H9 (cell line): Measurements from ENCODE around the gene MYRF. TPM values are rescaled to one million over a fixed set of nuclear protein-coding genes. Genes with fewer than 3 reads are reported as not detected.
A peak's percentile ranks its signal among the peaks of the same experiment; 100 is the strongest.

ENCODE experiments used
- DNase-seq: peaks from one replicate; pipeline ENCODE4 v3.0.0-alpha.2; 2017
- H2AFZ ChIP-seq: one replicate; pipeline ENCODE4 v1.6.1; 2013; ENCODE audit warnings: mild to moderate bottlenecking, low read length, control low read depth, moderate library complexity
- H2AK5ac ChIP-seq: 2 replicates; pipeline ENCODE4 v1.6.1; 2013; ENCODE audit warnings: low read length, control low read depth, mixed read lengths; ENCODE audit not compliant: insufficient read length
- H2BK120ac ChIP-seq: one replicate; pipeline ENCODE4 v1.6.1; 2013; ENCODE audit warnings: low read depth, mild to moderate bottlenecking, low read length, control low read depth, inconsistent platforms; ENCODE audit not compliant: poor library complexity, severe bottlenecking
- H2BK12ac ChIP-seq: 2 replicates; pipeline ENCODE4 v1.6.1; 2013; ENCODE audit warnings: low read length, control low read depth, mixed read lengths, low read depth; ENCODE audit not compliant: insufficient read length
- H2BK15ac ChIP-seq: 2 replicates; pipeline ENCODE4 v1.6.1; 2013; ENCODE audit warnings: low read depth, low read length, control low read depth
- H2BK20ac ChIP-seq: one replicate; pipeline ENCODE4 v1.6.1; 2013; ENCODE audit warnings: low read depth, mild to moderate bottlenecking, low read length, control low read depth, inconsistent platforms; ENCODE audit not compliant: poor library complexity, severe bottlenecking
- H2BK5ac ChIP-seq: 2 replicates; pipeline ENCODE4 v1.6.1; 2013; ENCODE audit warnings: low read length, control low read depth, mixed read lengths; ENCODE audit not compliant: insufficient read length
- H3K14ac ChIP-seq: 2 replicates; pipeline ENCODE4 v1.6.1; 2013; ENCODE audit warnings: low read length, control low read depth; ENCODE audit not compliant: insufficient read depth
- H3K18ac ChIP-seq: 2 replicates; pipeline ENCODE4 v1.6.1; 2013; ENCODE audit warnings: low read depth, mild to moderate bottlenecking, mixed read lengths, low read length, control low read depth; ENCODE audit not compliant: insufficient read length
- H3K23ac ChIP-seq: 2 replicates; pipeline ENCODE4 v1.6.1; 2013; ENCODE audit warnings: low read length, control low read depth, mixed read lengths, low read depth; ENCODE audit not compliant: insufficient read length
- H3K23me2 ChIP-seq: 2 replicates; pipeline ENCODE4 v1.6.1; 2013; ENCODE audit warnings: low read depth, mild to moderate bottlenecking, mixed read lengths, low read length, control low read depth; ENCODE audit not compliant: insufficient read length, poor library complexity, severe bottlenecking
- H3K27ac ChIP-seq: 2 replicates; pipeline ENCODE4 v1.5.1; 2013; ENCODE audit warnings: low read length, control low read depth, mixed read lengths, low read depth; ENCODE audit not compliant: insufficient read length
- H3K27me3 ChIP-seq: 2 replicates; pipeline ENCODE4 v1.6.1; 2013; ENCODE audit warnings: low read length, control low read depth, inconsistent platforms; ENCODE audit not compliant: insufficient read depth
- H3K4ac ChIP-seq: 2 replicates; pipeline ENCODE4 v1.6.1; 2013; ENCODE audit warnings: low read depth, mild to moderate bottlenecking, control low read depth, inconsistent platforms, low read length, moderate library complexity
- H3K4me1 ChIP-seq: 2 replicates; pipeline ENCODE4 v1.6.1; 2013; ENCODE audit warnings: low read length, control low read depth, inconsistent platforms; ENCODE audit not compliant: insufficient read depth
- H3K4me2 ChIP-seq: 2 replicates; pipeline ENCODE4 v1.6.1; 2013; ENCODE audit warnings: low read length, control low read depth, mixed read lengths; ENCODE audit not compliant: insufficient read length, insufficient read depth
- H3K56ac ChIP-seq: 2 replicates; pipeline ENCODE4 v1.6.1; 2013; ENCODE audit warnings: low read depth, mild to moderate bottlenecking, mixed read lengths, low read length, control low read depth; ENCODE audit not compliant: insufficient read length
- H3K79me1 ChIP-seq: 2 replicates; pipeline ENCODE4 v1.6.1; 2013; ENCODE audit warnings: low read depth, mild to moderate bottlenecking, moderate library complexity, low read length, control low read depth, inconsistent platforms; ENCODE audit not compliant: insufficient read depth, poor library complexity, severe bottlenecking
- H3K79me2 ChIP-seq: 2 replicates; pipeline ENCODE4 v1.6.1; 2013; ENCODE audit warnings: low read length, control low read depth, inconsistent platforms; ENCODE audit not compliant: insufficient read depth
- H3K9ac ChIP-seq: 2 replicates; pipeline ENCODE4 v1.6.1; 2013; ENCODE audit warnings: low read length, control low read depth, mixed read lengths; ENCODE audit not compliant: insufficient read length; ENCODE audit errors: extremely low read depth
- H3K9me3 ChIP-seq: one replicate; pipeline ENCODE4 v1.6.1; 2013; ENCODE audit warnings: low read depth, low read length, inconsistent platforms; ENCODE audit not compliant: control insufficient read depth
- H3T11ph ChIP-seq: one replicate; pipeline ENCODE4 v1.6.1; 2013; ENCODE audit warnings: mild to moderate bottlenecking, low read length, control low read depth, inconsistent platforms
- H4K20me1 ChIP-seq: one replicate; pipeline ENCODE4 v1.6.1; 2013; ENCODE audit not compliant: control insufficient read depth, insufficient read length, insufficient read depth
- H4K5ac ChIP-seq: 2 replicates; pipeline ENCODE4 v1.6.1; 2013; ENCODE audit warnings: low read depth, mild to moderate bottlenecking, mixed read lengths, low read length, control low read depth; ENCODE audit not compliant: insufficient read length
- H4K8ac ChIP-seq: replicated peaks from 2 replicates; pipeline ENCODE4 v1.6.1; 2013; ENCODE audit warnings: low read length, control low read depth, mixed read lengths, low read depth; ENCODE audit not compliant: insufficient read length
- H4K91ac ChIP-seq: 2 replicates; pipeline ENCODE4 v1.6.1; 2013; ENCODE audit warnings: low read depth, mild to moderate bottlenecking, moderate library complexity, mixed read lengths, low read length, control low read depth; ENCODE audit not compliant: insufficient read length
- H3K27ac Mint-ChIP-seq, 3 experiments: 2 replicates in 2 of 3; 3 replicates in 1 of 3; pipeline ENCODE4 v1.8.0; 2020 to 2021; ENCODE audit warnings: mixed read lengths in 3 of 3, mild to moderate bottlenecking in 1 of 3, moderate library complexity in 1 of 3
- H3K27me3 Mint-ChIP-seq: 2 replicates; pipeline ENCODE4 v1.8.0; 2021; ENCODE audit warnings: low read depth, mild to moderate bottlenecking, moderate library complexity, mixed read lengths
- H3K36me3 Mint-ChIP-seq, 3 experiments: 2 replicates in 2 of 3; 3 replicates in 1 of 3; pipeline ENCODE4 v1.8.0; 2020 to 2021; ENCODE audit warnings: low read depth in 3 of 3, mixed read lengths in 3 of 3; ENCODE audit not compliant: insufficient read depth in 1 of 3
- H3K4me1 Mint-ChIP-seq, 2 experiments: 2 replicates each; pipeline ENCODE4 v1.8.0; 2020; ENCODE audit warnings: mixed read lengths in 2 of 2
- H3K4me3 Mint-ChIP-seq, 2 experiments: 2 replicates in 1 of 2; 3 replicates in 1 of 2; pipeline ENCODE4 v1.8.0; 2020 to 2021; ENCODE audit warnings: mild to moderate bottlenecking in 2 of 2, mixed read lengths in 2 of 2, moderate library complexity in 1 of 2
- H3K9me3 Mint-ChIP-seq, 2 experiments: 2 replicates in 1 of 2; 3 replicates in 1 of 2; pipeline ENCODE4 v1.8.0; 2020; ENCODE audit warnings: mild to moderate bottlenecking in 2 of 2, mixed read lengths in 2 of 2, moderate library complexity in 1 of 2
- CTCF ChIP-seq: fragments of 200-600 bp; sonication (generic); conservative IDR thresholded peaks from 3 replicates; pipeline ENCODE4 v1.8.0; 2021; ENCODE audit warnings: antibody characterized with exemption, mild to moderate bottlenecking
- WGBS: extraction: QIAGEN DNeasy Blood & Tissue Kit; methylation state at CpG from one replicate; pipeline ENCODE4 v1.1.7; 2013; ENCODE audit warnings: missing lambda C conversion rate, low lambda C conversion rate, mixed read lengths; ENCODE audit not compliant: insufficient read length; ENCODE audit errors: extremely low coverage; 5-methylcytosine and 5-hydroxymethylcytosine counted together
- total RNA-seq: library from RNA; stranded (reverse); gene quantifications from 2 replicates; pipeline ENCODE4 v1.2.1, GENCODE V29; 2021

Gene MYRF
- total RNA-seq, 1 experiment from 2014 or later: 13.9 TPM

- peaks cover 19 to 22% of the 10 kb centered on the region in 2 experiments for H3K4me1 Mint-ChIP-seq
- no peak within 1 kb of the TSS; the same call in 1 of the 2 replicates for H3K4ac ChIP-seq
- no peak within 1 kb of the TSS for H2BK15ac ChIP-seq
- peak; percentile 96 for DNase-seq
- H3K14ac ChIP-seq: peak within 1 kb of the TSS; percentile 88
- WGBS: no CpG with 5 or more reads among the region's 73 CpGs
- H3K23ac ChIP-seq: no peak within 1 kb of the TSS
- no peaks in the 10 kb centered on the region for H3K9me3 ChIP-seq
- no peak within 1 kb of the TSS for H2AK5ac ChIP-seq
- TF ChIP-seq CTCF: peak; percentile 73
- no peaks in the 10 kb centered on the region for H3K27me3 Mint-ChIP-seq
- H3K79me1 ChIP-seq: no peaks in the 10 kb centered on the region
- H3K23me2 ChIP-seq: peaks cover 6% of the 10 kb centered on the region
- H2BK5ac ChIP-seq: peak within 1 kb of the TSS; percentile 33
- H3K4me2 ChIP-seq: peak within 1 kb of the TSS; percentile 41
- H3K9ac ChIP-seq: peak within 1 kb of the TSS; percentile 89
- H2BK12ac ChIP-seq: no peak within 1 kb of the TSS
- no peaks in the 10 kb centered on the region for H3K27me3 ChIP-seq
- H2BK120ac ChIP-seq: no peak within 1 kb of the TSS
- H2AFZ ChIP-seq: no peak within 1 kb of the TSS
- H4K8ac ChIP-seq: no peak within 1 kb of the TSS
- H3T11ph ChIP-seq: no peak within 1 kb of the TSS
- no peak within 1 kb of the TSS for H4K5ac ChIP-seq
- H3K9me3 Mint-ChIP-seq: peaks cover 0 to 2% of the 10 kb centered on the region in 2 experiments; a peak in 2 of 5 replicates
- no peaks in the 10 kb centered on the region for H4K20me1 ChIP-seq
- H3K56ac ChIP-seq: no peak within 1 kb of the TSS
- H3K27ac ChIP-seq: peak within 1 kb of the TSS; percentile 13
- H3K18ac ChIP-seq: peak within 1 kb of the TSS; percentile 92
- H2BK20ac ChIP-seq: no peak within 1 kb of the TSS
- peak within 1 kb of the TSS; percentile 94 to 99 for H3K4me3 Mint-ChIP-seq
- H3K4me1 ChIP-seq: peaks cover 8% of the 10 kb centered on the region
- no peak within 1 kb of the TSS for H4K91ac ChIP-seq
- H3K27ac Mint-ChIP-seq: peak within 1 kb of the TSS; percentile 99 to 100 (median 100)
- peaks cover 5% of the 10 kb centered on the region; the same call in 1 of the 2 replicates for H3K79me2 ChIP-seq
- peaks cover 25 to 32% (median 27%) of the 10 kb centered on the region in 3 experiments; a peak in 6 of 7 replicates for H3K36me3 Mint-ChIP-seq
These were observed 64.5 kb downstream of the MYRF start, which contains the start of gene FADS1 for GRCh38 chr11:61816736-61817455. FADS1 (minus strand) TSS chr11:61817003; CDS start chr11:61816929, 74 bp downstream.
